ENCODE results near the gene BPIFB3. TPM values are rescaled to one million over a fixed set of nuclear protein-coding genes. Genes with fewer than 3 reads are reported as not detected.

Gene BPIFB3
- total RNA-seq, 2 donors from 2014 or later = not detected

GRCh38 chr20:33031531-33031930 is 22.2 kb upstream of the BPIFB3 start, which contains the start of gene BPIFB6:
Gene BPIFB6, plus strand, starts transcription at chr20:33031648. Its CDS starts 0 bp downstream, at chr20:33031648.
- no peak for DNase-seq

GRCh38 chr20:33032555-33032954 is 21.1 kb upstream of the BPIFB3 start:
- Histone ChIP-seq H3K9ac (ENCODE audit: low read depth in 2 of 2, low read length in 2 of 2) (no peak overlapping the region), H3K36me3 (no peaks in the 10 kb centered on the region), H3K4me3 (no peak overlapping the region), H3K4me1 (no peaks in the 10 kb centered on the region), H3K27me3 (no peaks in the 10 kb centered on the region), H3K27ac (no peak overlapping the region), H3K9me3 (no peaks in the 10 kb centered on the region)
- DNase-seq = no peak
- TF ChIP-seq CTCF (IDR thresholded peaks at IDR 0.05) = no peak
- intact Hi-C loops (cut with DNase I) = no loop called here

More at GRCh38 chr20:33031531-33031930, 22.2 kb upstream of the BPIFB3 start, which contains the start of gene BPIFB6:
- Histone ChIP-seq H3K4me3 (no peak within 1 kb of the TSS), H3K36me3 (no peaks in the 10 kb centered on the region), H3K27ac (no peak within 1 kb of the TSS), H3K9ac (ENCODE audit: low read depth in 2 of 2, low read length in 2 of 2) (no peak within 1 kb of the TSS), H3K4me1 (no peaks in the 10 kb centered on the region), H3K9me3 (no peaks in the 10 kb centered on the region), H3K27me3 (no peaks in the 10 kb centered on the region)
- intact Hi-C loops (cut with DNase I) = no loop called here
- TF ChIP-seq CTCF (IDR thresholded peaks at IDR 0.05) = no peak

- no peak overlapping the region for H3K4me3 ChIP-seq
- H3K4me1 ChIP-seq = no peaks in the 10 kb centered on the region
- DNase-seq = no peak
- no peak for TF ChIP-seq CTCF (IDR thresholded peaks at IDR 0.05)
- no peak overlapping the region for H3K27ac ChIP-seq
- no peaks in the 10 kb centered on the region for H3K9me3 ChIP-seq
- no peak overlapping the region for H3K9ac ChIP-seq (ENCODE audit: low read depth in 2 of 2, low read length in 2 of 2)
- no peaks in the 10 kb centered on the region for H3K27me3 ChIP-seq
- intact Hi-C loops (cut with DNase I) = no loop called here
- no peaks in the 10 kb centered on the region for H3K36me3 ChIP-seq
Observed at GRCh38 chr20:33033381-33033780, 20.3 kb upstream of the BPIFB3 start.

- Histone ChIP-seq H3K9ac (ENCODE audit: low read depth in 2 of 2, low read length in 2 of 2) (no peak overlapping the region), H3K36me3 (no peaks in the 10 kb centered on the region), H3K27me3 (no peaks in the 10 kb centered on the region), H3K9me3 (no peaks in the 10 kb centered on the region), H3K4me1 (no peaks in the 10 kb centered on the region), H3K27ac (no peak overlapping the region), H3K4me3 (no peak overlapping the region)
- no peak for TF ChIP-seq CTCF (IDR thresholded peaks at IDR 0.05)
- intact Hi-C loops (cut with DNase I) = no loop called here
- no peak for DNase-seq
Observed at GRCh38 chr20:33034115-33034514, 19.6 kb upstream of the BPIFB3 start.

- DNase-seq = no peak
- Histone ChIP-seq H3K36me3 (no peaks in the 10 kb centered on the region), H3K4me1 (no peaks in the 10 kb centered on the region), H3K4me3 (no peak overlapping the region), H3K27me3 (no peaks in the 10 kb centered on the region), H3K9me3 (no peaks in the 10 kb centered on the region), H3K27ac (no peak overlapping the region), H3K9ac (ENCODE audit: low read depth in 2 of 2, low read length in 2 of 2) (no peak overlapping the region)
- intact Hi-C loops (cut with DNase I) = no loop called here
- TF ChIP-seq CTCF (IDR thresholded peaks at IDR 0.05) = no peak
Observed at GRCh38 chr20:33034901-33035492, 18.7 kb upstream of the BPIFB3 start.
